DND-41 (cell line): ENCODE data around the gene KIAA0586.

ENCODE experiments used
- EZH2 ChIP-seq: IDR thresholded peaks from 3 replicates; pipeline ENCODE4 v1.6.1; 2012; ENCODE audit warnings: borderline replicate concordance, low read depth, mild to moderate bottlenecking, moderate library complexity, low read length, inconsistent platforms; ENCODE audit not compliant: severe bottlenecking
- TF ChIP-seq, protein P1 (sequence below): IDR thresholded peaks from 2 replicates; pipeline ENCODE4 v1.5.1; 2012; ENCODE audit warnings: borderline replicate concordance, low read length, moderate library complexity, mild to moderate bottlenecking; ENCODE audit not compliant: poor library complexity, severe bottlenecking; ENCODE audit errors: extremely low read depth

DNA sequence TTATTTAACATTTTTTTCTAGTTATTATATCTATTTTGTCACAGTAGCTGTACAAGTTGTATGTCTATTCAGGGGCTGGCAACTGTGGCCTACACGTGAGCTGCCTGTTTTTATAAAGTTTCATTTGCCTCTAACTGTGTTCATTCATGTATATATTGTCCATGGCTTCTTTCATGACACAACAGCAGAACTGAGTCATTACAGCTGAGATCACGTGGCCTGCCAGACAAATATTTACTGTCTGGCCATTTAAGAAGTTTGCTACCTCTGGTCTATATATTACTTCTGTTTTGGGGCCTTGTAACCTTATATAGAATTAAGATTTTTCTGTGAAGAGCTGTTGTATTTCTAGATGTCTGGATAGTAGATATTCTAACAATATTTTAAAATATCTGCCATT is 37.9 kb downstream of the KIAA0586 start:
- TF ChIP-seq, protein P1, sequence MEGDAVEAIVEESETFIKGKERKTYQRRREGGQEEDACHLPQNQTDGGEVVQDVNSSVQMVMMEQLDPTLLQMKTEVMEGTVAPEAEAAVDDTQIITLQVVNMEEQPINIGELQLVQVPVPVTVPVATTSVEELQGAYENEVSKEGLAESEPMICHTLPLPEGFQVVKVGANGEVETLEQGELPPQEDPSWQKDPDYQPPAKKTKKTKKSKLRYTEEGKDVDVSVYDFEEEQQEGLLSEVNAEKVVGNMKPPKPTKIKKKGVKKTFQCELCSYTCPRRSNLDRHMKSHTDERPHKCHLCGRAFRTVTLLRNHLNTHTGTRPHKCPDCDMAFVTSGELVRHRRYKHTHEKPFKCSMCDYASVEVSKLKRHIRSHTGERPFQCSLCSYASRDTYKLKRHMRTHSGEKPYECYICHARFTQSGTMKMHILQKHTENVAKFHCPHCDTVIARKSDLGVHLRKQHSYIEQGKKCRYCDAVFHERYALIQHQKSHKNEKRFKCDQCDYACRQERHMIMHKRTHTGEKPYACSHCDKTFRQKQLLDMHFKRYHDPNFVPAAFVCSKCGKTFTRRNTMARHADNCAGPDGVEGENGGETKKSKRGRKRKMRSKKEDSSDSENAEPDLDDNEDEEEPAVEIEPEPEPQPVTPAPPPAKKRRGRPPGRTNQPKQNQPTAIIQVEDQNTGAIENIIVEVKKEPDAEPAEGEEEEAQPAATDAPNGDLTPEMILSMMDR: no peak
- TF ChIP-seq EZH2: no peak
